Transverse colon (tissue), 4 donors: ENCODE measurements around the gene ACTR3. TPM values are rescaled to one million over a fixed set of nuclear protein-coding genes. Genes with fewer than 3 reads are reported as not detected.

Source experiments
- DNase-seq: peaks from one replicate; pipeline ENCODE4 v3.0.0-alpha.2; 2019
- H3K27ac ChIP-seq, 4 donors: fragments of 200-600 bp; sonication (generic); 2 replicates each; pipeline ENCODE4 v1.5.1; 2016 to 2018; ENCODE audit warnings: inconsistent platforms in 4 of 4
- H3K27me3 ChIP-seq: fragments of 200-600 bp; sonication (generic); 2 replicates; pipeline ENCODE4 v1.5.1; 2017; ENCODE audit warnings: inconsistent platforms
- H3K36me3 ChIP-seq, 4 donors: fragments of 200-600 bp; sonication (generic); 2 replicates each; pipeline ENCODE4 v1.5.1; 2017 to 2019; ENCODE audit warnings: inconsistent platforms in 4 of 4
- H3K4me1 ChIP-seq, 4 donors: fragments of 200-600 bp; sonication (generic); 2 replicates each; pipeline ENCODE4 v1.5.1; 2017 to 2020; ENCODE audit warnings: inconsistent platforms in 4 of 4
- H3K4me3 ChIP-seq, 4 donors: fragments of 200-600 bp; sonication (generic); 1 replicate in 1 of 4; 2 replicates in 3 of 4; pipeline versions ENCODE4 v1.5.1 to v1.6.1; 2017 to 2019; ENCODE audit warnings: inconsistent platforms in 4 of 4
- H3K9me3 ChIP-seq, 2 donors: fragments of 200-600 bp; sonication (generic); 2 replicates each; pipeline ENCODE4 v1.5.1; 2017 to 2019; ENCODE audit warnings: inconsistent platforms in 2 of 2
- EP300 ChIP-seq: sonication (generic); formaldehyde crosslinking; IDR thresholded peaks from one replicate; pipeline ENCODE4 v1.6.1; 2017; ENCODE audit warnings: antibody characterized with exemption, low read depth
- POLR2A ChIP-seq: fragments of 450-650 bp; IDR thresholded peaks from one replicate; pipeline ENCODE4 v1.6.1; 2016; ENCODE audit warnings: antibody characterized with exemption, mild to moderate bottlenecking, moderate library complexity
- POLR2AphosphoS5 ChIP-seq, 3 donors: sonication (generic); formaldehyde crosslinking; IDR thresholded peaks; one replicate each; pipeline ENCODE4 v1.6.1; 2016; ENCODE audit warnings: antibody characterized with exemption in 3 of 3
- WGBS, 2 donors: methylation state at CpG; one replicate each; pipeline ENCODE4 v1.1.5; 2018; ENCODE audit warnings: low coverage in 1 of 2; 5-methylcytosine and 5-hydroxymethylcytosine counted together
- in situ Hi-C, 4 donors: fragments of 200-750 bp; cut with MboI; loops; one replicate each; pipeline versions ENCODE4 v1.15.0 to v1.15.1; 2017; ENCODE audit warnings: low sequenced_read_pairs in 3 of 4, low pct_ligation_motif_present in 1 of 4, low pct_unique_long_range_greater_than_20kb in 1 of 4
- intact Hi-C: fragments of 100-400 bp; cut with DNase I; formaldehyde crosslinking; loops from one replicate; pipeline ENCODE4 v1.15.1; 2023; ENCODE audit warnings: low total_unique reads
- total RNA-seq, 4 donors: library from RNA; depleted of rRNA; stranded (reverse); fragments of >200 nt; gene quantifications; one replicate each; pipeline ENCODE4 v1.1.0, GENCODE V29; 2016
- TF ChIP-seq, protein P1 (sequence below), 5 experiments: fragments of 200-600 bp in 3 of 5; fragments of 450-650 bp in 2 of 5; sonication (generic) in 3 of 5; IDR thresholded peaks; 1 replicate in 2 of 5; 2 replicates in 3 of 5; pipeline ENCODE4 v1.5.1; 2016 to 2017; ENCODE audit warnings: antibody characterized with exemption in 5 of 5, inconsistent platforms in 3 of 5, mild to moderate bottlenecking in 2 of 5, moderate library complexity in 1 of 5

The ACTR3 gene
- total RNA-seq, 4 donors from 2014 or later = 68.8 to 143 (median 114) TPM

DNA sequence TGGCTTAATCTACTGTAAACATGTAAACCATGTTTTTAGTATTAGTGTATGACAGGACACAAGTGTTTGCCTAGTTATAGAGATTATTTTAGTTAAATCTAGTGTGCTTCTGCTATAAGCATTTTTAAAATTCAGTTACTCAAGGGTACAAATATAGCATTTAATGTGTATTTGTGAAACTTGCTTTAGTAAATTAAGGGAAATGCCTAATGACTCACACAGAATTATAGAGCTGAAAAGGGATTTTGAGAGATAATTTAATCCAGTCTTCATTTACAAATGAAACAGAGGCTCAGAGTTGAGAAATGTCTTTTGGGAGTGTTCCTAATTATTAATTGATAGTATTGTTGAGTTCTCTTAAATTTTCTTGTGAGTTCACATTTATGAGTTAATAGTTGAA, 8.2 kb downstream of the ACTR3 start:
- H3K4me1 ChIP-seq = peaks cover 58 to 100% (median 88%) of the 10 kb centered on the region in 4 donors

DNA sequence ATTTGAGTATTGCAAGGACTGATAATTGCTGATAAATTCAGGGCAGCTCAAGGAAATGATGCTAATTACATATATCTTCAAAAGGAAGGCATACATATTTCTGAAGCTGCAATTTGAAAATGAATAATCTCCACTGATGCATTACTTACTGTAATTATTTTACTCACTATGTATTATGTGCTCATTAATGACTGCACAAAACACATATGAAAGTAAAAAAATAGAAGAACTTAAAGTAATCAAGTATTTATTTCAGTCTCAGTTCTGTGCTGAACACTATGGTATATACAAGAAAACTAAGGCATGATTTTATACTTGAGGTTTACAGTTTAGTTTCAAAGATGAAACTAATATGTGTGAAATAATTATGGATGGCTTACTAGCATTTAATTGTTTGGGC, 9.3 kb downstream of the ACTR3 start:
- no peaks in the 10 kb centered on the region for H3K36me3 ChIP-seq
- H3K4me3 ChIP-seq = no peak overlapping the region
- in situ Hi-C loops (no loop called here), intact Hi-C loops (no loop called here)
- H3K4me1 ChIP-seq = peaks cover 54 to 100% (median 85%) of the 10 kb centered on the region in 4 donors
- no peaks in the 10 kb centered on the region for H3K27me3 ChIP-seq
- DNase-seq = no peak
- no peak overlapping the region for H3K27ac ChIP-seq
- TF ChIP-seq, protein P1, sequence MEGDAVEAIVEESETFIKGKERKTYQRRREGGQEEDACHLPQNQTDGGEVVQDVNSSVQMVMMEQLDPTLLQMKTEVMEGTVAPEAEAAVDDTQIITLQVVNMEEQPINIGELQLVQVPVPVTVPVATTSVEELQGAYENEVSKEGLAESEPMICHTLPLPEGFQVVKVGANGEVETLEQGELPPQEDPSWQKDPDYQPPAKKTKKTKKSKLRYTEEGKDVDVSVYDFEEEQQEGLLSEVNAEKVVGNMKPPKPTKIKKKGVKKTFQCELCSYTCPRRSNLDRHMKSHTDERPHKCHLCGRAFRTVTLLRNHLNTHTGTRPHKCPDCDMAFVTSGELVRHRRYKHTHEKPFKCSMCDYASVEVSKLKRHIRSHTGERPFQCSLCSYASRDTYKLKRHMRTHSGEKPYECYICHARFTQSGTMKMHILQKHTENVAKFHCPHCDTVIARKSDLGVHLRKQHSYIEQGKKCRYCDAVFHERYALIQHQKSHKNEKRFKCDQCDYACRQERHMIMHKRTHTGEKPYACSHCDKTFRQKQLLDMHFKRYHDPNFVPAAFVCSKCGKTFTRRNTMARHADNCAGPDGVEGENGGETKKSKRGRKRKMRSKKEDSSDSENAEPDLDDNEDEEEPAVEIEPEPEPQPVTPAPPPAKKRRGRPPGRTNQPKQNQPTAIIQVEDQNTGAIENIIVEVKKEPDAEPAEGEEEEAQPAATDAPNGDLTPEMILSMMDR (IDR thresholded peaks at IDR 0.05) = no peak
- TF ChIP-seq POLR2AphosphoS5 (IDR thresholded peaks at IDR 0.05) (no peak), EP300 (no peak), POLR2A (no peak)
- H3K9me3 ChIP-seq = no peaks in the 10 kb centered on the region

More for the DNA sequence above, 8.2 kb downstream of the ACTR3 start:
- intact Hi-C loops = no loop called here
- H3K27ac ChIP-seq = no peak overlapping the region
- no peaks in the 10 kb centered on the region for H3K27me3 ChIP-seq
- H3K36me3 ChIP-seq = no peaks in the 10 kb centered on the region
- H3K4me3 ChIP-seq = no peak overlapping the region
- no peaks in the 10 kb centered on the region for H3K9me3 ChIP-seq
- TF ChIP-seq, protein P1 (IDR thresholded peaks at IDR 0.05) = no peak
- no peak for TF ChIP-seq POLR2A
- TF ChIP-seq POLR2AphosphoS5 (IDR thresholded peaks at IDR 0.05) = no peak
- TF ChIP-seq EP300 = no peak
- in situ Hi-C loops = no loop called here
- no peak for DNase-seq

DNA sequence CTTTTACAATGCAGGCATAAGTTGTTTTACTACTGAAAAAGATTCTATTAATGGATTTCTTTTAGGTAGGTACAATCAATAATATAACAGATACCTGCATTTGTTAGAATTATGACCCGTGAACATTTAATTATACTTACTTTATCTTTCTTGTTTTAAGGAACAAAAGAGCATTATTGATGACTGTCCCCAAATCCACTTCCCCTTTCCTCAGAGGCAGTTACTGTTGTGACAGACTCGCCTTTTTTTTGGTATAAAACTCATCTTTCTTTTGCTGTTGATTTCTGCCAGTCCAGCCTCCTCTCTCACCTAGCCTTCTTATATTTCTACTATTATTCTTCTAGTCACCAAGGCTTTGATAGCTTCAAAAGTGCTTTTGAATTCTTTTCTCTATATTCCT, 12.1 kb downstream of the ACTR3 start:
- TF ChIP-seq POLR2AphosphoS5 (IDR thresholded peaks at IDR 0.05) (no peak), EP300 (no peak), POLR2A (no peak)
- TF ChIP-seq, protein P1 (IDR thresholded peaks at IDR 0.05) = no peak
- 31 to 44% methylated on average over 1 to 2 of the region's 2 CpGs for WGBS, 2 donors
- H3K4me3 ChIP-seq = no peak overlapping the region
- no peaks in the 10 kb centered on the region for H3K36me3 ChIP-seq
- H3K27me3 ChIP-seq = no peaks in the 10 kb centered on the region
- H3K27ac ChIP-seq = no peak overlapping the region
- DNase-seq = no peak
- no peaks in the 10 kb centered on the region for H3K9me3 ChIP-seq
- in situ Hi-C loops = loop anchor here in 1 of 4 donors (25.0 kb wide), 1 partner anchor 140 kb away; the partner anchor contains the start of gene SLC35F5
- peaks cover 40 to 96% (median 62%) of the 10 kb centered on the region in 4 donors for H3K4me1 ChIP-seq
- intact Hi-C loops = no loop called here

DNA sequence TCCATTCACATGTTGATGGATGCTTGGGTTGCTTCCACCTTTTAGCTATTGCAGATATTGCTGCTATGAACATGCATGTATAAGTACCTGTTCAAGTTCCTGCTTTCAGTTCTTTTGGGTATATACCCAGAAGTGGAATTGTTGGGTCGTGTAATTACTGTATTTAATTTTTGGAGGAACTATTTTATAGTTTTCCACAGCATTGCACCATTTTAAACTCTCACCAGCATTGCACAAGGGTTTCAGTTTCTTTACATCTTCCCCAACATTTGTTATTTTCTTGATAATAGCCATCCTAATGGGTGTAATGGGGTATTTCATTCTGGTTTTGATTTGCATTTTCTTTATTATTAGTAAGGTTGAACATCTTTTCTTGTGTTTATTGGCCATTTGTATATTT, 16.0 kb downstream of the ACTR3 start:
- Histone ChIP-seq H3K27ac (no peak overlapping the region), H3K4me1 (peaks cover 16 to 93% (median 43%) of the 10 kb centered on the region in 4 donors), H3K9me3 (no peaks in the 10 kb centered on the region), H3K27me3 (no peaks in the 10 kb centered on the region), H3K4me3 (no peak overlapping the region), H3K36me3 (no peaks in the 10 kb centered on the region)
- in situ Hi-C loops = loop anchor here in 1 of 4 donors (25.0 kb wide), 1 partner anchor 144 kb away; the partner anchor contains the start of gene SLC35F5
- WGBS, 2 donors = 75 to 76% methylated on average over 1 of the region's 1 CpG
- intact Hi-C loops = no loop called here
- no peak for TF ChIP-seq POLR2AphosphoS5 (IDR thresholded peaks at IDR 0.05)
- DNase-seq = no peak

DNA sequence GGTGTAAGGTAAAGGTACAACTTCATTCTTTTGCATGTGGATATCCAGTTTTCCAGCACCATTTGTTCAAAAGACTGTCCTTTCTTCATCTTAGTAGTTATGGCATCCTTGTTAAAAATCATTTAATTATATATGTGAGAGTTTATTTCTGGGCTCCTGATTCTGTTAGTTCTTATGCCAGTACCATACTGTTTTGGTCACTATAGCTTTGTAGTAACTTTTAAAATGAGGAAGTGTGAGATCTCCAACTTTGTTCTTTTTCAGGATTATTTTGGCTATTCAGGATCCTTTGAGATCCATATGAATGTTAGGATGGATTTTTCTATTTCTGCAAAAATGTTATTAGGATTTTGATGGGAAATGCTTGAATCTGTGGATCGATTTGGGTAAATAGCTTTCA, 16.8 kb downstream of the ACTR3 start:
- no peak overlapping the region for H3K4me3 ChIP-seq
- H3K9me3 ChIP-seq = no peaks in the 10 kb centered on the region
- in situ Hi-C loops (loop anchor here in 1 of 4 donors (25.0 kb wide), 1 partner anchor 144 kb away; the partner anchor contains the start of gene SLC35F5), intact Hi-C loops (no loop called here)
- 93 to 100% methylated on average over 1 of the region's 1 CpG for WGBS, 2 donors
- no peak overlapping the region for H3K27ac ChIP-seq
- H3K4me1 ChIP-seq = peaks cover 16 to 89% (median 38%) of the 10 kb centered on the region in 4 donors
- no peaks in the 10 kb centered on the region for H3K27me3 ChIP-seq
- TF ChIP-seq, protein P1 (IDR thresholded peaks at IDR 0.05) = no peak
- no peak for DNase-seq
- no peaks in the 10 kb centered on the region for H3K36me3 ChIP-seq
